ENCODE data around the gene TECPR1. TPM values are rescaled to one million over a fixed set of nuclear protein-coding genes. Genes with fewer than 3 reads are reported as not detected.

TECPR1 gene, protein sequence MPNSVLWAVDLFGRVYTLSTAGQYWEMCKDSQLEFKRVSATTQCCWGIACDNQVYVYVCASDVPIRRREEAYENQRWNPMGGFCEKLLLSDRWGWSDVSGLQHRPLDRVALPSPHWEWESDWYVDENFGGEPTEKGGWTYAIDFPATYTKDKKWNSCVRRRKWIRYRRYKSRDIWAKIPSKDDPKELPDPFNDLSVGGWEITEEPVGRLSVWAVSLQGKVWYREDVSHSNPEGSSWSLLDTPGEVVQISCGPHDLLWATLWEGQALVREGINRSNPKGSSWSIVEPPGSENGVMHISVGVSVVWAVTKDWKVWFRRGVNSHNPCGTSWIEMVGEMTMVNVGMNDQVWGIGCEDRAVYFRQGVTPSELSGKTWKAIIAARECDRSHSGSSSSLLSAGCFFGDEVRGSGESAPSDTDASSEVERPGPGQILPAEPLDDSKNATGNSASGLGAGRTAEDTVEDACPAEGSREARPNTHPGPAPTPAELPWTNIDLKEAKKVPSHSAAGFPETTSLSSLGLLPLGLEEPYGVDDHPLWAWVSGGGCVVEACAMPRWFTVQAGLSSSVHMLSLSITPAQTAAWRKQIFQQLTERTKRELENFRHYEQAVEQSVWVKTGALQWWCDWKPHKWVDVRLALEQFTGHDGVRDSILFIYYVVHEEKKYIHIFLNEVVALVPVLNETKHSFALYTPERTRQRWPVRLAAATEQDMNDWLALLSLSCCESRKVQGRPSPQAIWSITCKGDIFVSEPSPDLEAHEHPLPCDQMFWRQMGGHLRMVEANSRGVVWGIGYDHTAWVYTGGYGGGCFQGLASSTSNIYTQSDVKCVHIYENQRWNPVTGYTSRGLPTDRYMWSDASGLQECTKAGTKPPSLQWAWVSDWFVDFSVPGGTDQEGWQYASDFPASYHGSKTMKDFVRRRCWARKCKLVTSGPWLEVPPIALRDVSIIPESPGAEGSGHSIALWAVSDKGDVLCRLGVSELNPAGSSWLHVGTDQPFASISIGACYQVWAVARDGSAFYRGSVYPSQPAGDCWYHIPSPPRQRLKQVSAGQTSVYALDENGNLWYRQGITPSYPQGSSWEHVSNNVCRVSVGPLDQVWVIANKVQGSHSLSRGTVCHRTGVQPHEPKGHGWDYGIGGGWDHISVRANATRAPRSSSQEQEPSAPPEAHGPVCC
- 10 to 100 TPM; 39.7 to 45.2 TPM for total RNA-seq
- long read RNA-seq, partial matches to known transcripts = 14 of 22 reads
- long read RNA-seq, other reads (novel, unspliced or antisense) = 8 of 22 reads

DNA sequence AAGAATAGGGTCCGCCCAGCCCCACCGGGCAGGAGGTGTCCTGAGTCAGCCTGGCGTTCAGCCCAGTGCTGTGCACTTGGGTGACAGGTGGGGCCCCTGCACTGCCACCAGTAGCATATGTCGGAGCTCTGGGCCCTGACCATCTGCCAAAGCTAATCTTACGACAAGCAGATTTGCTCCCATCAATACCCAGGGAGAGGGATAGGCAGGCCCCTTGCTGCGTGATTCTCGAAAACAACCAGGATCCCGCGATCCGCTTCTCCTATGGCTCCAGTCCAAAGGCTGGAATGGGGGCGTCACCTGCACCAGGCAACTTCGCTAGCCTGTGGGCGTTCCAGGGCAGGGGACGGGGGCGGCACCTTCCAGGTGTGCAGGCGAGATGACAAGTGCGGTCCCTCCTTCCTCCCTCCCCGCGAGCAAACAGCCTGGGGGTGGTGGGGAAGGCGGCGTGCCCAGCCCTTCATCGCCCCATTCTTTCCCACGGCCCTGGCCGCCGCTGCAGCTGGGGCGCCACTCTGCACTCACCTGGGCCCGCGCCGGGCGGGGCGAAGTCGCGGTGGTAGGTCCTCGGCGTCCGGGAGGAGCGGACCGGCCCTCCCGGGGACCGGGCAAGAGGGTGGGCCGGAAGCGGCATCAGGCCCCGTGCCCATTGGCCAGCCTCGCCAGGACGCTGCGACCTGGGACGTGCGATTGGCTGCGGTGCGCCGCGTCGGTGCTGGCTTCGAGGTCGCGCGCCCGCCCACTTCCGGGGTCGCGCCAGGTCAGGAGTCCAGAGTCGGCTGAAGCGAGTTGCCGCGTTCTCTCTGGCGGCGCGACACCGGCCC is at the start of gene TECPR1:
Gene TECPR1 (minus strand): TSS at position 632 of the 824 bp plus-strand sequence. CDS start 6,086 bp downstream, outside the sequence.
- peak; percentile 91 for ATAC-seq
- DNase-seq = peak; percentile 96
- intact Hi-C loops (cut with DNase I, micrococcal nuclease) = no loop called here

DNA sequence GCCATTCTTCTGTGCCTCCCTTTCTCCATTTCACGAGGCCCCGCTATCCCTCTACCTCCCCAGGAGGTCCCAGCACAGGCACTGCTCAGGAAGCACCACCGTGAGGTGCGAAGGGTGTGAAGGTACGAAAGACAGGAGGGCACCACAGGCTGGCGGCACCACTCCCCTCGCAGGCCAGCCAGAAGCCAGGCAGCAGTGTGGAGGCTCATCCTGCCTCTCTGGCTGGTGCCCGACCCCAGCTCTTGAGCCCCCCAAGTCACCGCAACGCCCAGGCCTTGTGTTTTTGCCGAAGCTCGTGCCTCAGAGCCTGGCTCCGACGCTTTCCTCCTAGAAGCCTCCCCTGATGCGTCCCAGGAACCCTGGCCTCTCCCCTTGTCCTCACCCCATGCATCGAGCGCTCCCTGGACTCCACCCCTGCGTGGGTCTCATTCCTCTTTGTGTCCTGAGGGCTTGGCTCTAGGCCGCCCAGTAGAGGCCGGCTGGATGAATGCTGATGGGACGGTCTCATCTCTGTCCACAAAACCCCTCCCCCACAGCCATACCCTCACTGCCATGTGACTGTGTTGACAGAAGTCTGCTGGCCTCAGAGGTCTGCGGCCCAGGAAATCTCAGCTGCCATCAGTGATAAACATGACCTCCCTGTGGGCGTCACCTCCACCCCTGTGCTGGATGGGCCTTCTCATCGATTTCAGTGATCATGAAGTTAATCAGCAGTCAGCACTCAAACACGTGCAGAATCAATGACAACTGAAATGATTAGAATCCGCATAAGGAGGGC is 48.8 kb upstream of the TECPR1 start:
- no peak for ATAC-seq

DNA sequence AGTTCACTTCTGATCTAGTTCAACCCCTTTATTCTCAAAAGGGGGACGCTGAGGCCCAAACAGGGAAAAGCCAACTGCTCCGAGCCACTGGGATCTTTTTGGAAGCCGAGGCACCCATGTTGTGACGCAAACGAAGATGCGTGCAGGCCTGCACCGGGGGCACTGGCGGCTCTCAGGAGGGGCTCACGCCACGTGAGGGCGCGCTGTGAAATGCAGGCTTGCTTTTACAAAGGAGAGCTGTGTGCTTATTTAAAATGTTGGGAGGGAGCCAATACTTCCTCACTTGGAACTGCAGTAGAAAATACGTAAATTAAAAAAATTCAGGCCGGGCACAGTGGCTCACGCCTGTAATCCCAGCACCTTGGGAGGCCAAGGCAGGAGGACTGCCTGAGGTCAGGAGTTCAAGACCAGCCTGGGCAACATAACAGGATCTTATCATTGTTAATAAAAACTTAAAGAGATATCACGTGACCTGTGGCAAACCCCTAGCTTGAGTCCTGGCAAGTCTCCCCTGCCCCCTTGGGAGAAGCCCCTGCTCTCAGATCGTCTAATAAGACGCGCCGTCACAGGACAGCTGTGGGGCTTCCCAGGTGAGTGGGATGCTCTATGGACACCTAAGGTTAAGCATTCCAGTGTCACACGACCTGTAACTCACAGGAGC is 45.7 kb upstream of the TECPR1 start:
- ATAC-seq (no peak), DNase-seq (no peak)
- intact Hi-C loops (cut with DNase I, micrococcal nuclease) = no loop called here

More for the DNA sequence above, 48.8 kb upstream of the TECPR1 start:
- DNase-seq = no peak
- intact Hi-C loops (cut with DNase I, micrococcal nuclease) = no loop called here

DNA sequence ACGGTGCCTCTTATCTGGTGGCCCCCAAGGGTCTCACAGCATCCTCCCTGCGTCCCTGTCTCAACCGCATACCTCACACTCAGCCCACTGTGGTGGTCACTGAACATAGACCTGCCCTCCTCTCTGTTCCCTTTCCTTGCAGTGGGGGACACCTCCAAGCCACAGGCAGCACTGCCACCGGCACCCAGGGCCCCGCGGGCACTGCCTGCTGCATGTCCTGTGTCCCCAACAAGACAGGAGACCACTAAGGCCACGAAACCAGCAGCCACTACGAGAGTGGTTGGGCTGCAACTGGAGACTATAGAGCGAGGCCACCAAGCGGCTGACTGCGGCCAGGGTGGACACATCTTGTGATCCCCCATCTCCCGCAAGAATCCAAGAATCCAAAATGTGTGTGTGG is 44.8 kb upstream of the TECPR1 start:
- no peak for ATAC-seq
- intact Hi-C loops (cut with DNase I, micrococcal nuclease) = no loop called here

DNA sequence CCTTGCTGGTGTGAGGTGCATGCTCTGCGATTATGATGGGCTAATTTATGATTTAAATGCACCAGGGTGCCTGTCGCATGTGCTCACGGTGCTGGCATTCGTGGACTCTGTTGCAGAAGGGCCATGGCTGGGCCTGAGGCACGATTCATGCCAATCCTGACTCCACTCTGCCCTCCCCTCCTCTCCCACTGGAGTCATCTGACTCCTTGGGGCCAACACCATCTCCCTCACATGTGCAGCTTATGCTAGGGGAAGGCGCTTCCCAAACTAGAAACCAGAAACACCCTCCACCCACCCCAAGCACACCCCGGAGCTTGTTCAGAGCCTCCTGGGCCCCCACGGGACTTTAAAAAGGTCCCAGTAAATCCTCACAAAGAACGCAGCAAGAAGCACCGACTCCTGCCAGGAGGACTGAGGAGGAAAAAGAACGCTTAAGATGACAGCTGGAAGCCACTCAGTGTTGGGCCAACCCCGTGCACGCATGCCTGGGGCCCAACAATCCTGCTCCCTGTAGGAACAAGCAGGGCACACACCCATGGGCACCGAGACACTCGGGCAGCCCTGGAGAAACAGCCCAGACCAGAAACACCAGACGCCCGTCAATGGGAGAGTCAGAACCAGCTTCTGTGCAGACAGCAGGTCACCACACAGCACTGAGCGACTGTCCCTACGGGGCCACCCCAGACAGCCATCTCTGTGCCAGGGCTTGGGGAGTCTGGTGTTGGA is 43.6 kb upstream of the TECPR1 start:
- no peak for ATAC-seq
- intact Hi-C loops (cut with DNase I, micrococcal nuclease) = no loop called here
- no peak for DNase-seq

More for the DNA sequence above, 44.8 kb upstream of the TECPR1 start:
- DNase-seq = no peak

DNA sequence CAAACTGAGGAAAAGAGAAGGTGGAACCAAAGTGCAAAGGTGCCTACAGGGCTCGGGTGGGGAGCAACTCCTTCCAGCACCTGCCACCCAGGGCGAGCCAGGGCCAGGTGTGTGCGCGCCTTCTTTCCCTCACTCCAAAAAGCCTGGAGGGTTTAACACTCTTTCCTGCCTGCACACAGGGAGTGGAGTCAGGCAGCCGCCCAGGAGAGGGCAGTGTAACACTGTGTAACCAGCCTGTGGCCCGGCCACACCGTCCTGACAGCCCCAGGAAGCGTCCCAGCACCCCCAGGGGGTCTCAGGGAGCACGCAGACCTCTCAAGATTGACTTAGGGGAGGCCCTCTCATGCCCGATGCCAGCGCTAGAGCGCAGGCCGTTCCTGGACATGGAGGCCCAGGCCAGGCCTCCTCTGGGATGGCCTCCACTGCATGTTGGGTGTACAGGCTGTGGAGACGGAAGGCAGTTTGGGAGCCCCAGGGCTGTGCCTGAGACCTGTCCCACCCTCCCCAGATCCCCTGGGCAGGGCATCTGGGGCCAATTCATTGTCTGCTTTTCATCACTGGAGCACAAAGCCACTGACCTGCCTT is 42.9 kb upstream of the TECPR1 start:
- intact Hi-C loops (cut with DNase I, micrococcal nuclease) = no loop called here
- DNase-seq (peak in 1 of 2 donors; percentile 73), ATAC-seq (peak; percentile 80)

DNA sequence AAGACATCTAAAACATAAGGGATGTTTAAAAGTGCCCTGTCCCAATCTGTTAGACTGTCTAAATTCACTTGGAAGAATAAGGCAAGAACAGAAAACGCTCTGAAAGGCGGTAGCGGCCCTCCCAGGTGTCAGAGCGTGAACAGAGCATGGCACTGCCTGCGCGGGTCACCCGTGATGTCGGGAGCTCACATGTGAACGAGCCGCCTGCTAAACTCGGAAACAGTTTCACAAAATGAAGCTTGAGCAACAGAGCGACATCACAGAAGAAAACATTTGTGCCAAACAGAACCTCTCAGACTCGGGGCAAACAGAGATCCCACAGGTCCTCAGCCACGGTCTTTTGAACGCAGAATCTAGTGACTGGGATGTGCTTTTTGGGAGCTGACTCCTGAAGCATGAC is 42.3 kb upstream of the TECPR1 start:
- no peak for DNase-seq
- ATAC-seq = no peak
- intact Hi-C loops (cut with DNase I, micrococcal nuclease) = no loop called here

DNA sequence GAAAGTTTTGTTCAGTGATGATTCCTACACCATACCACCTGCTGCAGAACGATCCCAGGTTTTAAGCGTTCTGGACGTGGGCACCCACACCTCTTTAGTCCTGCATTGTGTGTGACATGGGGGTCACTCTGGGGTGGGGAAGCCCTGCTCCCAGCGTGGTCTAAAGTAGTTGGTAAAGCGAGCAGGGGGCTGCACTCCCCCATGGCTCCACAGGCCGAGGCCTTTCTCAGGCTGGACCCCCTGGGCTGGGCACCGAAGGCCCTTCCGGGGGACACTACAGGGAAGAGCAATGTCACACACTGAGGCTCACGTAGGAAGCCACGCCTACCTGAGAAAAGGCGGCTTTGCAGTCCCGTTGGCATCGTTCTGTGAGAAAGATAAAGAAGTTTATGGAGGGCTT is 41.7 kb upstream of the TECPR1 start:
- ATAC-seq (no peak), DNase-seq (no peak)
- intact Hi-C loops (cut with DNase I, micrococcal nuclease) = no loop called here

DNA sequence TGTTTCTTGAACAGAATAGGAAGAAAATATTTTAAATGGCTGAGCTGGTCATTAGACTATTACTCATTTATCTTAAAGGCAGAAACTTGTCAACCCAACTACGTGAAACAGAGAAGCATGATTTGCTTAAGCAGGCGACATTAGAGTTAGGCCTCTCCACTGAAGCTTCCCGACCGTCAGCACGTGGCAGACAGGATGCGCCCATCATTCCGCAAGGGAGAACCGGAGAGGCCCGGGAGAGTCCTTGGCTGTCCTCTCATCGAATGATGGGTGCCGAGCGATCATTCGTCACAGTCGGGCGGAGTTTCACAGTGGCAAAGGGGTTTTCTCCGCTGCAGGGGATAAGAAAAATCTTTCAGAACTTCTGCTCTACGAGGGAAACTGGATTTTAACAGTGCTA is 41.2 kb upstream of the TECPR1 start:
- intact Hi-C loops (cut with DNase I, micrococcal nuclease) = no loop called here
- DNase-seq = no peak
- ATAC-seq = no peak

DNA sequence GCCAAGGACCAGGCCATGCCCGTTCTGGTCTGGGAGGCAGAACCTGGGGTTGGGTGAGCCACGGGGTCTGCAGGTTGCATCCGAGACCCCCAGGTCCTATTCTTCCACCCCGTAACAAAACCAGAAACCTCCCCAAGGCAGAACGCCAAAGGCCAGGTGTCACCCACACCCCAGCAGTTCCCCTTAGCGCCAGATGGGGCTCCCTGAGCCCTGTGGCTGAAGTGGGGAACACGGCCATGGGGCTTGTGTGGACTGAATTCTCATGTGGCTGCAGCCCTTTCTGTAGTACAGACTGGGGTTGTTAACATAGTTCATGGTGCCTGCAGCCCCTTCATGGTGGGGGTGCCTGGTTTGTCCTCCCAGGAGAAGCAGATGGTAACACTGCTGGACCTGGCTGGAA is 39.7 kb upstream of the TECPR1 start:
- ATAC-seq = no peak
- no peak for DNase-seq
- intact Hi-C loops (cut with DNase I, micrococcal nuclease) = no loop called here

DNA sequence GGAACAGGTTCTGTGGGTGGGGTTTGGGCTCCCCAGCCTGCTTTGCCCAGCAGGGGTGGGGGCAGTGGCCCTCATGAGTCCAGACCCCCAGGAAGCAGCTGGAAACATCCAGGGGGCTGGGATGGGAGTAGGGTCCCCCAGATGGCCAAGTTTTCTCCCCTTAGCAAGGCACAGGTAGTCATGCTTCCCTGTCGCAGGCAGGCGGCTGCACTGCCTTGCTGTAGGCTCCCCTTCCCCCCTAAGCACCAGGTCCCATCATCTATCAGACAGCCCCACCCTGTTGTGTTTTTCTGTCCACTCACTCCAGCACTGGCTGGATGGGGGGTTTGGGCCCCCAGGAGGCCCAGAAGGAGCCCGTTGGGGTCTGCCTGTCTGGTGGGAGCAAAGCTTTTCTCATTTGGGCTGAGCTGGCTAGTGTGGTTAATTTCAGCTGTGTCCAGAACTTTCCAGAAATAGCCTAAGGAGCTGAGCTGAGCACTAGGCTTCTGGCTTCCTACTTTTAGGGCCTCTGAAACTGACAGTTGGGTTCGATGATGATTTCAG is 37.4 kb upstream of the TECPR1 start:
- intact Hi-C loops (cut with DNase I, micrococcal nuclease) = no loop called here
- no peak for DNase-seq
- no peak for ATAC-seq

DNA sequence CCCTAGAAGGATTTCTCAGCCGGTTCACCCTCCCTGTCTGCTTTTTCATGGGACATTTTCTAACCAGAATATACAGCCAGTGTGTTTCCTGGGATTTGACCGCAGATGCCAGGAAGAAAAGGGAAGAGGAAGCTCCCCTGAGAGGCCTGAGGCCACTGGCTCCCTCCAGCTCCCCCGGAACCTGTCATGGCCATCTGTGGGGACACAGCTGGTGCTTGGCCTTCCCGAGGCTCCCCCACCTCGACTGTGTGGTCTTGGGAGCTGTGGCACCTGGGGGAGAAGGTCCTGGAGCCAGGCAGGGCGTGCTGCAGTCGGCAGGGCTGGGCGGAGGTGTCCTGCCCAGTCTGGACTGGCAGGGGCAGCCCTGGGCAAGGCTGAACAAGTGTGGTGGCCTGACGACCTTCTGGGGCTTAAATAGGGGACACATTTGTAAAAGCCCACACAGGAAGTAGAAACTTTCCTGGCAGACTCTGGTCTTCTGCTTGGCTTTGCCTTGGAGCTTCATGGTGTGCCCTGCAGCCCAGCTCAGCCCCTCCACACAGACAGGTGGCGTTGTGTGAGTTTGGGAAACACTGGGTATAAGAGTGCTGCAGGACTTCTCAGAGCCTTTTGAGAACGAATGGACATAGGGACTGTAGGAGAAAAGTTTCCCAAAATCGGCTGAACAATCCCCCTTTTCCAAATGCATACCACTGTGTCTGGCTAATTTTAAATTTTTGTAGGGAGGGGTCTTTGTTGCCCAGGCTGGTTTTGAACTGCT is 36.2 kb upstream of the TECPR1 start:
- ATAC-seq (no peak), DNase-seq (no peak)
- intact Hi-C loops (cut with DNase I, micrococcal nuclease) = no loop called here

DNA sequence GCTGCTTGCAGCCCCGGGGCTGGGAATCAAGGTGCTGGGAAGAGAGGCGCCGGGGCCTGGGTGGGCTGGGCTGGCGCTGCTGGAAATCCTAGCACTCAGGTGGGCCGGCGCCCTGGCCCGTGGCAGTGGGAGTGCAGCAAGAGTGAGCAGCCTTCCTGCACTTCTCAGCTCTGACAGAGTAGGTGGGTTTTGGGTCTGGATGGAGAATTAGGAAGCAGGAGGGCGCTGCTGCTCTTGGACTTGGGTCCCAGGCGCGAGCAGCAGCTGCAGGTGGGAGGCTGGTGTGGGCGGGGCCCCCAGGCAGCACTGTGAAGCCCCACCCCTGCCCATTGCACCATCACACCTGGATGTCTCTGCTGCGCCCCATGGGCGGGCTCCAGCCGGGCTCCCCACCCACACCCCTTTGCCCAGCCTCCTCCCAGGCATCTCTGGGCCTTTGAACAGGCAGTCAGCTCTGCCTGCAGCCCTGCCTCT is 35.5 kb upstream of the TECPR1 start:
- ATAC-seq (peak; percentile 68), DNase-seq (peak; percentile 89 to 91)
- intact Hi-C loops (cut with DNase I, micrococcal nuclease) = no loop called here

DNA sequence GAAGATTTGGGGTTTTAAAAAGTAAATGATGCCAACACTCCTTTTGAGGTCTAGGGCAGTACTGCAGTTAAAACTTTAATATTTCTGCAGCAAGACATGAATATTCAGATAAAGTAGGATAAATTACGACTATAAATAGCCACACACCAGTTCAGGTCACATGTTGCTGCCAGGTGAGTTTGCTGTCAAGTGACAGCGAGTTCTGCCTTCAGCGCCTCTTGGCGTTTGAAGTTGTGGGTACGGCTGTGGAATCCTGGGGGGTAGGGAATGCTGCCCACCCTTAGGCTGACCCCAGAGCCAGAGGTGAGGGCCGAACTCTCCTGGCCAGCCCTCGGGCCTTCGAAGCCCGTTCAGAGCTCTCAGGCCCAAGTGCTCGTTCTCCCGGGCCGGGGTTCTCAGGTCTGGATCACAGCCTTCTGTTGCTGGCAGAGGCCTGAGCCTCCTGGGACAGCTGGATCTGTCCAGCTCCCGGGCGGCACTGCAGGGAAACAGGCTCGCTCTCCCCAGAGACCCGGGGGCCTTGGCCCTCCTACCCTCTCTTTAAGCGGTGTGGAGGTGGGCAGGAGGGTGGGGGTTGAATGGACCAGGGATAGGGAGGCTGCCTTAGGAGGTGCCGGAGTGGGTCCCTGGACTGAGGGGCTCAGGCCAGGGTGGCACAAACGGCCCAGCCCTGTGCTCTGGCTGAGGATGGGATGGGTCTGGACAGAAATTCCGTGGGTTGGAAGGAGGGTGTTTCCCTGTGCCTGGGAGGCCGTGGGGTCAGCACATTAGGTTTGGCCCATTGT is 34.9 kb upstream of the TECPR1 start:
- intact Hi-C loops (cut with DNase I, micrococcal nuclease) = no loop called here

More for the DNA sequence above, 34.9 kb upstream of the TECPR1 start:
- DNase-seq = no peak
- ATAC-seq = no peak

Measured in left colon (tissue), 2 donors.